GM12878 (cell line): ENCODE data around the gene C1orf50. TPM values are rescaled to one million over a fixed set of nuclear protein-coding genes. Genes with fewer than 3 reads are reported as not detected.

ENCODE experiments used
- CREM ChIP-seq: IDR thresholded peaks from 2 replicates; pipeline ENCODE4 v1.6.1; 2014; ENCODE audit warnings: antibody characterized with exemption, low read depth
- polyA plus RNA-seq, 11 experiments: library from polyadenylated mRNA; depleted of rRNA in 4 of 11; unstranded in 6 of 11; stranded (reverse) in 5 of 11; fragments of >200 nt; fragmentation: Nextera tagmentation in 4 of 11; fragmentation: Illumina TruSeq in 1 of 11; extraction: Ambion mirVana in 4 of 11; extraction: Trizol in 1 of 11; gene quantifications; 1 replicate in 1 of 11; 2 replicates in 10 of 11; pipeline versions ENCODE4 v1.2.1 to v1.2.3, GENCODE V29; 2011 to 2016; ENCODE audit warnings: inconsistent platforms in 2 of 11, missing spikeins in 2 of 11, low read depth in 1 of 11
- total RNA-seq, 4 experiments: library from RNA; depleted of rRNA in 3 of 4; stranded (reverse); fragments of >200 nt in 3 of 4; fragmentation: Illumina TruSeq in 1 of 4; extraction: Trizol in 1 of 4; gene quantifications; 2 replicates each; pipeline versions ENCODE4 v1.2.1 to v1.2.3, GENCODE V29; 2013 to 2021
- TF ChIP-seq, protein P1 (sequence below), 3 experiments: IDR thresholded peaks in 2 of 3; conservative IDR thresholded peaks in 1 of 3; 2 replicates each; pipeline ENCODE4 v1.5.1; 2011; ENCODE audit warnings: low read depth in 3 of 3, low read length in 3 of 3, mild to moderate bottlenecking in 3 of 3, control low read depth in 2 of 3, moderate library complexity in 2 of 3, inconsistent platforms in 1 of 3, mixed read lengths in 1 of 3; ENCODE audit not compliant: control insufficient read depth in 2 of 3, insufficient read depth in 1 of 3; ENCODE audit errors: extremely low read depth in 1 of 3
- TF ChIP-seq, protein P2 (sequence below): fragments of 450-650 bp; IDR thresholded peaks from 2 replicates; pipeline ENCODE4 v1.6.1; 2017; ENCODE audit warnings: mild to moderate bottlenecking, low read depth, inconsistent platforms; ENCODE audit not compliant: poor library complexity, severe bottlenecking
- TF ChIP-seq, protein P3 (sequence below): fragments of 450-650 bp; IDR thresholded peaks from 2 replicates; pipeline ENCODE4 v1.6.1; 2016; ENCODE audit warnings: mild to moderate bottlenecking

The C1orf50 gene
- total and polyA plus RNA-seq, 10 of the 15 experiments (the other 5 are each of a cell fraction or from before 2014, with no cell fraction given): 1.2 to 10.7 (median 6.7) TPM

DNA sequence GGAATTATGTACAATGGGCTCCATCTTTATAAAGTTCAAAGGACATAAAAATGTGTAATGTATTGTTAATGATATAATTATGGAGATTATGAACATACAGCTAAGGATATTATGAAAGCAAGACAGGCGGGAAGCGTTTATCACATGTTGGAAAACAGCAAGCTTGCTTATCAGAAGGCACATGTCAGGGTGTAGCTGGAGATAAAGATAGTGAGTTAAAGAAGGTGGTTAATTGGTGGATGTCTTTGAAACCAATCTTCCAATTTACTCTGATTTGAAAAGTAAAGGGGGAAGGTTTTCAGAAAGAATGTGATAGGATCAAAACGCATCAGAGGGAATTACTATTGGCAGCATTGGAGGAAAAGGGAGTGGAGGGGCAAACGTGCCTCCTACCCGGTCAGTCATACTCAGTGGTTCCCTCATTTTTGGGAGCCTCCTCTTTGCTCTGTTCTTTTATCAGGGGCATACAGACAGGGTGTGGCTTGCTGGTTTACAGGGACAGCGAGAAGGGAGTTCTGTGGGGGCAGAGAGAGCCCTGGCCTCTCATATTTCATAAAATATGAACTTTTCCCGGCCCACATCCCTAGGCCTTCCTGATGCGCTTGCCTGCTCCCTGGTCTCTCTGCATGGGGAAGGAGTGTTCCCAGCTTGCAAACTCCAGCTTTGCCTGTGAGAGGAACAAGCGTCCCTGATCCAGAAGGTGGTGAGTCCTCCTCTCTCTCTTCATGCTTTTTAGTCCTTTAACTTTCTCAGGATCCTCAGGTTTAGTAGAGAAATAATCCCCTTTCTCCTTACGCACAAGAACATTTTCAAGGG lies 58.2 kb downstream of the C1orf50 start (continued):
- TF ChIP-seq, protein P1, sequence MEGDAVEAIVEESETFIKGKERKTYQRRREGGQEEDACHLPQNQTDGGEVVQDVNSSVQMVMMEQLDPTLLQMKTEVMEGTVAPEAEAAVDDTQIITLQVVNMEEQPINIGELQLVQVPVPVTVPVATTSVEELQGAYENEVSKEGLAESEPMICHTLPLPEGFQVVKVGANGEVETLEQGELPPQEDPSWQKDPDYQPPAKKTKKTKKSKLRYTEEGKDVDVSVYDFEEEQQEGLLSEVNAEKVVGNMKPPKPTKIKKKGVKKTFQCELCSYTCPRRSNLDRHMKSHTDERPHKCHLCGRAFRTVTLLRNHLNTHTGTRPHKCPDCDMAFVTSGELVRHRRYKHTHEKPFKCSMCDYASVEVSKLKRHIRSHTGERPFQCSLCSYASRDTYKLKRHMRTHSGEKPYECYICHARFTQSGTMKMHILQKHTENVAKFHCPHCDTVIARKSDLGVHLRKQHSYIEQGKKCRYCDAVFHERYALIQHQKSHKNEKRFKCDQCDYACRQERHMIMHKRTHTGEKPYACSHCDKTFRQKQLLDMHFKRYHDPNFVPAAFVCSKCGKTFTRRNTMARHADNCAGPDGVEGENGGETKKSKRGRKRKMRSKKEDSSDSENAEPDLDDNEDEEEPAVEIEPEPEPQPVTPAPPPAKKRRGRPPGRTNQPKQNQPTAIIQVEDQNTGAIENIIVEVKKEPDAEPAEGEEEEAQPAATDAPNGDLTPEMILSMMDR (IDR thresholded peaks at IDR 0.05 in 2 of 3, conservative IDR thresholded peaks at IDR 0.05 in 1 of 3; ENCODE audit: control insufficient read depth in 2 of 3, extremely low read depth in 1 of 3, insufficient read depth in 1 of 3, low read depth in 3 of 3, low read length in 3 of 3): no peak
- TF ChIP-seq, protein P2, sequence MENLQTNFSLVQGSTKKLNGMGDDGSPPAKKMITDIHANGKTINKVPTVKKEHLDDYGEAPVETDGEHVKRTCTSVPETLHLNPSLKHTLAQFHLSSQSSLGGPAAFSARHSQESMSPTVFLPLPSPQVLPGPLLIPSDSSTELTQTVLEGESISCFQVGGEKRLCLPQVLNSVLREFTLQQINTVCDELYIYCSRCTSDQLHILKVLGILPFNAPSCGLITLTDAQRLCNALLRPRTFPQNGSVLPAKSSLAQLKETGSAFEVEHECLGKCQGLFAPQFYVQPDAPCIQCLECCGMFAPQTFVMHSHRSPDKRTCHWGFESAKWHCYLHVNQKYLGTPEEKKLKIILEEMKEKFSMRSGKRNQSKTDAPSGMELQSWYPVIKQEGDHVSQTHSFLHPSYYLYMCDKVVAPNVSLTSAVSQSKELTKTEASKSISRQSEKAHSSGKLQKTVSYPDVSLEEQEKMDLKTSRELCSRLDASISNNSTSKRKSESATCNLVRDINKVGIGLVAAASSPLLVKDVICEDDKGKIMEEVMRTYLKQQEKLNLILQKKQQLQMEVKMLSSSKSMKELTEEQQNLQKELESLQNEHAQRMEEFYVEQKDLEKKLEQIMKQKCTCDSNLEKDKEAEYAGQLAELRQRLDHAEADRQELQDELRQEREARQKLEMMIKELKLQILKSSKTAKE: no peak
- TF ChIP-seq, protein P3, sequence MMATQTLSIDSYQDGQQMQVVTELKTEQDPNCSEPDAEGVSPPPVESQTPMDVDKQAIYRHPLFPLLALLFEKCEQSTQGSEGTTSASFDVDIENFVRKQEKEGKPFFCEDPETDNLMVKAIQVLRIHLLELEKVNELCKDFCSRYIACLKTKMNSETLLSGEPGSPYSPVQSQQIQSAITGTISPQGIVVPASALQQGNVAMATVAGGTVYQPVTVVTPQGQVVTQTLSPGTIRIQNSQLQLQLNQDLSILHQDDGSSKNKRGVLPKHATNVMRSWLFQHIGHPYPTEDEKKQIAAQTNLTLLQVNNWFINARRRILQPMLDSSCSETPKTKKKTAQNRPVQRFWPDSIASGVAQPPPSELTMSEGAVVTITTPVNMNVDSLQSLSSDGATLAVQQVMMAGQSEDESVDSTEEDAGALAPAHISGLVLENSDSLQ: no peak
- TF ChIP-seq CREM: no peak

Other genes with a start within 250 kb of the C1orf50 start
Only the 7 nearest of the 9 such genes appear.
- gene YBX1, start 84.8 kb upstream of the C1orf50 start, total RNA-seq (2014; rRNA removed): 872 and 1,017 TPM in 2 replicates
- 1,098 and 1,178 TPM in 2 replicates for gene YBX1, start 84.8 kb upstream of the C1orf50 start, total RNA-seq (2014; rRNA removed; fragmentation: Illumina TruSeq; extraction: Trizol)
- gene YBX1, start 84.8 kb upstream of the C1orf50 start, total RNA-seq (2021): 936 and 947 TPM in 2 replicates
- gene YBX1, start 84.8 kb upstream of the C1orf50 start, polyA plus RNA-seq (2011; rRNA removed): 587 and 826 TPM in 2 replicates
- 1,157 and 1,353 TPM in 2 replicates for gene YBX1, start 84.8 kb upstream of the C1orf50 start, polyA plus RNA-seq (2014; fragmentation: Illumina TruSeq; extraction: Trizol)
- 100 to 1,000 TPM; 355 to 521 TPM for gene YBX1, start 84.8 kb upstream of the C1orf50 start, polyA plus RNA-seq (2014; fragmentation: Nextera tagmentation; extraction: Ambion mirVana)
- 726 and 845 TPM in 2 replicates for gene YBX1, start 84.8 kb upstream of the C1orf50 start, polyA plus RNA-seq (2014; rRNA removed)
- gene YBX1, start 84.8 kb upstream of the C1orf50 start, polyA plus RNA-seq (2016; fragmentation: Nextera tagmentation; extraction: Ambion mirVana): 100 to 1,000 TPM; 758 to 913 TPM
- not detected in 2 replicates for gene CLDN19, start 27.0 kb upstream of the C1orf50 start, total RNA-seq (2014; rRNA removed)
- gene CLDN19, start 27.0 kb upstream of the C1orf50 start, total RNA-seq (2014; rRNA removed; fragmentation: Illumina TruSeq; extraction: Trizol): not detected in 2 replicates
- not detected in 2 replicates for gene CLDN19, start 27.0 kb upstream of the C1orf50 start, total RNA-seq (2021)
- not detected in 2 replicates for gene CLDN19, start 27.0 kb upstream of the C1orf50 start, polyA plus RNA-seq (2011; rRNA removed)
- not detected in 2 replicates for gene CLDN19, start 27.0 kb upstream of the C1orf50 start, polyA plus RNA-seq (2014; fragmentation: Illumina TruSeq; extraction: Trizol)
- not detected for gene CLDN19, start 27.0 kb upstream of the C1orf50 start, polyA plus RNA-seq (2014; fragmentation: Nextera tagmentation; extraction: Ambion mirVana)
- not detected in 2 replicates for gene CLDN19, start 27.0 kb upstream of the C1orf50 start, polyA plus RNA-seq (2014; rRNA removed)
- not detected for gene CLDN19, start 27.0 kb upstream of the C1orf50 start, polyA plus RNA-seq (2016; fragmentation: Nextera tagmentation; extraction: Ambion mirVana)
- gene P3H1, start 221 bp upstream of the C1orf50 start, total RNA-seq (2014; rRNA removed): 25.7 and 26.3 TPM in 2 replicates
- gene P3H1, start 221 bp upstream of the C1orf50 start, total RNA-seq (2014; rRNA removed; fragmentation: Illumina TruSeq; extraction: Trizol): 15.3 and 16.3 TPM in 2 replicates
- 40.1 and 42.4 TPM in 2 replicates for gene P3H1, start 221 bp upstream of the C1orf50 start, total RNA-seq (2021)
- 18.0 and 28.8 TPM in 2 replicates for gene P3H1, start 221 bp upstream of the C1orf50 start, polyA plus RNA-seq (2011; rRNA removed)
- 21.3 and 23.2 TPM in 2 replicates for gene P3H1, start 221 bp upstream of the C1orf50 start, polyA plus RNA-seq (2014; fragmentation: Illumina TruSeq; extraction: Trizol)
- gene P3H1, start 221 bp upstream of the C1orf50 start, polyA plus RNA-seq (2014; fragmentation: Nextera tagmentation; extraction: Ambion mirVana): 1 to 10 TPM in 1 of 2 experiments, under 1 TPM in 1; 0.72 to 3.1 TPM
- gene P3H1, start 221 bp upstream of the C1orf50 start, polyA plus RNA-seq (2014; rRNA removed): 31.4 and 34.9 TPM in 2 replicates
- gene P3H1, start 221 bp upstream of the C1orf50 start, polyA plus RNA-seq (2016; fragmentation: Nextera tagmentation; extraction: Ambion mirVana): 10 to 100 TPM; 25.7 to 26.9 TPM
- gene TMEM269, start 17.7 kb downstream of the C1orf50 start, total RNA-seq (2014; rRNA removed): 0.05 and 0.06 TPM in 2 replicates
- gene TMEM269, start 17.7 kb downstream of the C1orf50 start, total RNA-seq (2014; rRNA removed; fragmentation: Illumina TruSeq; extraction: Trizol): 0.04 and 0.09 TPM in 2 replicates
- gene TMEM269, start 17.7 kb downstream of the C1orf50 start, total RNA-seq (2021): 0.13 and 0.18 TPM in 2 replicates
- 0.07 and 0.12 TPM in 2 replicates for gene TMEM269, start 17.7 kb downstream of the C1orf50 start, polyA plus RNA-seq (2011; rRNA removed)
- 0.06 TPM in 1 of 2 replicates, not detected in the other for gene TMEM269, start 17.7 kb downstream of the C1orf50 start, polyA plus RNA-seq (2014; fragmentation: Illumina TruSeq; extraction: Trizol)
- under 1 TPM; 0.02 to 0.06 TPM for gene TMEM269, start 17.7 kb downstream of the C1orf50 start, polyA plus RNA-seq (2014; fragmentation: Nextera tagmentation; extraction: Ambion mirVana)
- gene TMEM269, start 17.7 kb downstream of the C1orf50 start, polyA plus RNA-seq (2014; rRNA removed): 0.03 and 0.06 TPM in 2 replicates
- under 1 TPM in 1 of 2 experiments, not detected in 1; 0.26 TPM for gene TMEM269, start 17.7 kb downstream of the C1orf50 start, polyA plus RNA-seq (2016; fragmentation: Nextera tagmentation; extraction: Ambion mirVana)
- gene ERMAP, start 49.9 kb downstream of the C1orf50 start, total RNA-seq (2014; rRNA removed): 4.9 and 5.3 TPM in 2 replicates
- 5.3 TPM in 2 replicates for gene ERMAP, start 49.9 kb downstream of the C1orf50 start, total RNA-seq (2014; rRNA removed; fragmentation: Illumina TruSeq; extraction: Trizol)
- gene ERMAP, start 49.9 kb downstream of the C1orf50 start, total RNA-seq (2021): 5.7 and 5.8 TPM in 2 replicates
- gene ERMAP, start 49.9 kb downstream of the C1orf50 start, polyA plus RNA-seq (2011; rRNA removed): 2.5 and 2.9 TPM in 2 replicates
- gene ERMAP, start 49.9 kb downstream of the C1orf50 start, polyA plus RNA-seq (2014; fragmentation: Illumina TruSeq; extraction: Trizol): 6.8 TPM in 2 replicates
- 1 to 10 TPM; 1.4 to 2.2 TPM for gene ERMAP, start 49.9 kb downstream of the C1orf50 start, polyA plus RNA-seq (2014; fragmentation: Nextera tagmentation; extraction: Ambion mirVana)
- gene ERMAP, start 49.9 kb downstream of the C1orf50 start, polyA plus RNA-seq (2014; rRNA removed): 4.6 and 6.0 TPM in 2 replicates
- 1 to 10 TPM; 2.7 to 3.4 TPM for gene ERMAP, start 49.9 kb downstream of the C1orf50 start, polyA plus RNA-seq (2016; fragmentation: Nextera tagmentation; extraction: Ambion mirVana)
- gene SVBP, start 50.1 kb downstream of the C1orf50 start, total RNA-seq (2014; rRNA removed): 12.6 and 21.3 TPM in 2 replicates
- gene SVBP, start 50.1 kb downstream of the C1orf50 start, total RNA-seq (2014; rRNA removed; fragmentation: Illumina TruSeq; extraction: Trizol): 18.7 and 19.8 TPM in 2 replicates
- 16.2 and 16.4 TPM in 2 replicates for gene SVBP, start 50.1 kb downstream of the C1orf50 start, total RNA-seq (2021)
- 19.6 and 29.3 TPM in 2 replicates for gene SVBP, start 50.1 kb downstream of the C1orf50 start, polyA plus RNA-seq (2011; rRNA removed)
- 19.9 and 22.2 TPM in 2 replicates for gene SVBP, start 50.1 kb downstream of the C1orf50 start, polyA plus RNA-seq (2014; fragmentation: Illumina TruSeq; extraction: Trizol)
- gene SVBP, start 50.1 kb downstream of the C1orf50 start, polyA plus RNA-seq (2014; fragmentation: Nextera tagmentation; extraction: Ambion mirVana): 10 to 100 TPM; 19.8 to 29.5 TPM
- 14.7 and 18.7 TPM in 2 replicates for gene SVBP, start 50.1 kb downstream of the C1orf50 start, polyA plus RNA-seq (2014; rRNA removed)
- 10 to 100 TPM; 26.8 to 27.8 TPM for gene SVBP, start 50.1 kb downstream of the C1orf50 start, polyA plus RNA-seq (2016; fragmentation: Nextera tagmentation; extraction: Ambion mirVana)
- 12.3 and 13.9 TPM in 2 replicates for gene ZNF691, start 79.4 kb downstream of the C1orf50 start, total RNA-seq (2014; rRNA removed)
- 8.7 and 8.9 TPM in 2 replicates for gene ZNF691, start 79.4 kb downstream of the C1orf50 start, total RNA-seq (2014; rRNA removed; fragmentation: Illumina TruSeq; extraction: Trizol)
- 11.9 and 12.2 TPM in 2 replicates for gene ZNF691, start 79.4 kb downstream of the C1orf50 start, total RNA-seq (2021)
- gene ZNF691, start 79.4 kb downstream of the C1orf50 start, polyA plus RNA-seq (2011; rRNA removed): 6.9 and 8.7 TPM in 2 replicates
- 9.9 and 14.3 TPM in 2 replicates for gene ZNF691, start 79.4 kb downstream of the C1orf50 start, polyA plus RNA-seq (2014; fragmentation: Illumina TruSeq; extraction: Trizol)
- 10 to 100 TPM; 14.9 to 16.2 TPM for gene ZNF691, start 79.4 kb downstream of the C1orf50 start, polyA plus RNA-seq (2014; fragmentation: Nextera tagmentation; extraction: Ambion mirVana)
- 8.5 and 9.3 TPM in 2 replicates for gene ZNF691, start 79.4 kb downstream of the C1orf50 start, polyA plus RNA-seq (2014; rRNA removed)
- 10 to 100 TPM; 11.5 to 13.2 TPM for gene ZNF691, start 79.4 kb downstream of the C1orf50 start, polyA plus RNA-seq (2016; fragmentation: Nextera tagmentation; extraction: Ambion mirVana)